Spleen (tissue), 7 donors: ENCODE data around the gene RILP.

Source experiments
- POLR2A ChIP-seq, 3 donors: fragments of 450-650 bp; IDR thresholded peaks; one replicate each; pipeline ENCODE4 v1.5.1; 2017; ENCODE audit warnings: antibody characterized with exemption in 3 of 3, mild to moderate bottlenecking in 1 of 3
- POLR2AphosphoS5 ChIP-seq, 3 donors: sonication (generic); formaldehyde crosslinking; IDR thresholded peaks; one replicate each; pipeline ENCODE4 v1.5.1; 2017; ENCODE audit warnings: antibody characterized with exemption in 3 of 3
- TF ChIP-seq, protein P1 (sequence below), 11 experiments: fragments of 200-600 bp in 7 of 11; fragments of 450-650 bp in 4 of 11; sonication (generic) in 4 of 11; IDR thresholded peaks in 8 of 11; conservative IDR thresholded peaks in 3 of 11; 1 replicate in 7 of 11; 2 replicates in 4 of 11; pipeline versions ENCODE4 v1.4.0 to v1.8.0; 2016 to 2021; ENCODE audit warnings: antibody characterized with exemption in 11 of 11, inconsistent platforms in 4 of 11, mild to moderate bottlenecking in 1 of 11
- donor health status: DM: no; HTN: no; CAD: no; lungs with moderate emphysema.
- donor health status: DM: no; HTN: no; CAD: no.
- donor health status: DM: no; HTN: no; CAD: no.

DNA sequence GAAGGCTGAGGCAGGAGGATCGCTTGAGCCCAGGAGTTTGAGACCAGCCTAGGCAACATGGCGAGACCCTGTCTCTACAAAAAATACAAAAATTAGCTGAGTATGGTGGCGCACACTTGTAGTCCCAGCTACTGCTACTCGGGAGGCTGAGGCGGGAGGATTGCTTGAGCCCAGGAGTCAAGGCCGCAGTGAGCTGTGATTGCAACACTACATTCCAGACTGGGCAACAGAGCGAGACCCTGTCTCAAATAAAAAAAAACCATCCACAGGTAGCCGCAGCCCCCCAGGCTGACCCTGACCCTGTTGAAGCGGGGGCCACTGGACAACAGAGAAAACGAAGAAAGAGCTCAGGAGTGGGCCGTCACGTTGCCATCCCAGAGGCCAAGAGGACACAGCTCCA lies 25.0 kb downstream of the RILP start:
- TF ChIP-seq POLR2A (IDR thresholded peaks at IDR 0.05) (no peak), POLR2AphosphoS5 (IDR thresholded peaks at IDR 0.05) (no peak)
- TF ChIP-seq, protein P1, sequence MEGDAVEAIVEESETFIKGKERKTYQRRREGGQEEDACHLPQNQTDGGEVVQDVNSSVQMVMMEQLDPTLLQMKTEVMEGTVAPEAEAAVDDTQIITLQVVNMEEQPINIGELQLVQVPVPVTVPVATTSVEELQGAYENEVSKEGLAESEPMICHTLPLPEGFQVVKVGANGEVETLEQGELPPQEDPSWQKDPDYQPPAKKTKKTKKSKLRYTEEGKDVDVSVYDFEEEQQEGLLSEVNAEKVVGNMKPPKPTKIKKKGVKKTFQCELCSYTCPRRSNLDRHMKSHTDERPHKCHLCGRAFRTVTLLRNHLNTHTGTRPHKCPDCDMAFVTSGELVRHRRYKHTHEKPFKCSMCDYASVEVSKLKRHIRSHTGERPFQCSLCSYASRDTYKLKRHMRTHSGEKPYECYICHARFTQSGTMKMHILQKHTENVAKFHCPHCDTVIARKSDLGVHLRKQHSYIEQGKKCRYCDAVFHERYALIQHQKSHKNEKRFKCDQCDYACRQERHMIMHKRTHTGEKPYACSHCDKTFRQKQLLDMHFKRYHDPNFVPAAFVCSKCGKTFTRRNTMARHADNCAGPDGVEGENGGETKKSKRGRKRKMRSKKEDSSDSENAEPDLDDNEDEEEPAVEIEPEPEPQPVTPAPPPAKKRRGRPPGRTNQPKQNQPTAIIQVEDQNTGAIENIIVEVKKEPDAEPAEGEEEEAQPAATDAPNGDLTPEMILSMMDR (IDR thresholded peaks at IDR 0.05 in 8 of 11, conservative IDR thresholded peaks at IDR 0.05 in 3 of 11) = no peak
